GM18502 (cell line): ENCODE data around the gene SLC30A2.

Experiments used
- ATAC-seq: cut with Tn5 transposase; IDR thresholded peaks from one replicate; pipeline ENCODE4 v1.9.1; 2021; ENCODE audit warnings: mild to moderate bottlenecking; ENCODE audit not compliant: unreplicated experiment, poor library complexity

The SLC30A2 gene

DNA sequence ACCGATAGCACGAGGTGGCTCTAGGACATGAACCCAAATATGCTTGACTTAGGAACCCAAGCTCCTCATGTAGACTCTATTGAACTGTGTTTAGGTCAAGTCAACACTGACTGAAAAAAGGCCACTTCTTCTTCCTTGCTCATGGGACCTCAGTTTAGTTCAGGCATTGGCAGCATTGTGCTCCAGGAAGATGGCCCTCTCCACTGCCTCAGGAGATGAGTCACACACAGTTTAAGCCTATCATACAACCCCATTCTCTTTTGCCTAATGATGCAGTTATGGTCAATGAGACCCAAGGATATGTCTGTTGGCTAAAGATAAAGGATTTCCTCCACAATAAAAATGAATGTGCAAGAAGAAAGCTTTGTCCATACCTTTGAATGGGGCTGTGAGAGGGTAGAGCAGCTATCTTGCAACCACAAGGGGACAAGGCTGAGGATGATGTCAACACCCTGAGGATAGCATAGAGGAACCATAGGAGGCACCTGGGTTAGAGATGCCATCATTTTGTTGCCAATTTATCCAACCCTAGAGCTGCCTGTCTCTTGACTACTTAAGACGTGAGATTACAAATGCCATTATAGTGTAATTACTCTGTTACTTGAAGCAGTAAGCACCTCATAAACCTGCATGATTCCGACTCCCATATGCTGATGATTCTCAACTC, 24.5 kb upstream of the SLC30A2 start:
- no peak for ATAC-seq

DNA sequence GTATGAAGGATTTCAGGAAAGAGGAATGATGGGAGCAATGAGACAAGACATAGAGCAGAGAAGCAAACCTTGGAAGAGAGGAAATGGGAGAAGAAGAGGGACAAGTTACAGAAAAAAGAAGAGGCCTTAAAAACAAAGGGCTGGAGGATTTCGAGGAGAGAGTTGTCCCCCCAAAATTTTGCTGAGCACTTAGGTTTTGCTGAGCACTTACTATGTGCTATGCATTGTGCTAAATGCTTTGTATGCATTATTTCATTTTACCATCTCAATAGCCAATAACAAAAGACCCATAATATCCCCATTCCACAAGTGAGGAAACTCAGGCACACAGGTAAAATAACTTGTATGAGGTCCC, 24.0 kb upstream of the SLC30A2 start:
- no peak for ATAC-seq

DNA sequence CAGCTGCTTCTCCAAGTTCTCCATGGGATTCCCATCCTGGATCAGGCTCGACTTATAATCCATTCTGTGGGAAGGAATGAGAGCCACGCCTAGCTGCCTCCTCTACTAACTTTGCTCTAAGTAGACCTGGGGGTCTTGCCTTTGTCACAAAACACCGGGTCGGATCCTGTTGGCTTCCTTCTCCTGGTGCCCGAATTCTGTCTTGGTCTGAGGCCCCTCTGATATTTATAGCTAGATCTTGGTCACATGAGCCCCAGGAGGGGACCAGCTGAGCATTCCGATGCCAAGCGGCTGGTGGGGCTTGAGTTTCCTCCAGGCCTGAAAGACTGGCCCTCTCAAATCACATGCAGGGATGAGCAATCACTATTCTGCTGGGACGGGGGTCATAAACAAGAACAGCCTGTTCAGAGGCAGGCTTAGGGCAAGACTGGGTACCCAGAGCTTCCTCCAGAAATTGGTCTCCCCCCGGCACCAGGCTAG, 21.6 kb upstream of the SLC30A2 start, which contains the start of gene TRIM63:
Gene TRIM63 (minus strand): TSS at position 199 of the 480 bp plus-strand sequence. CDS start 136 bp downstream, at position 63.
- ATAC-seq = no peak

DNA sequence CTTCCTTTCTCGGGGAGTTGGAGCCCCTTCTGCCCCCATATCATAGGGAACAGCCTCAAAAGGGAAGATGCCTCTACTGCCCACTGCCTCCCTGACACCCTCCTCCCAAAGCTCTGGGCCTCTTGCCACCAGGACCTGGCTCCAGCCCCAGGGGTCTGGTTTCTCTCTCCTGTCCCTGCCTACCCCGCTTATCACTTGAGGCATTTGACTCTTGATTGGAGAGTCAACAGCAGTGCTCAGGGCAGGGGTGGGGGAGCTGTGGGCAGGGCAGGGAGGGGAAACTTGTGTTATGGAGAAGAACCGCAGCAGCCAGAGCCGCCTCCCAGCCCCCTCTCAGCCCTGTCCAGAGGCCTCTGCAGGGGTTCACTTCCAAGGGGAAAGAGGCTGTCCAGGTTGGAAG, 20.9 kb upstream of the SLC30A2 start:
- ATAC-seq = no peak

DNA sequence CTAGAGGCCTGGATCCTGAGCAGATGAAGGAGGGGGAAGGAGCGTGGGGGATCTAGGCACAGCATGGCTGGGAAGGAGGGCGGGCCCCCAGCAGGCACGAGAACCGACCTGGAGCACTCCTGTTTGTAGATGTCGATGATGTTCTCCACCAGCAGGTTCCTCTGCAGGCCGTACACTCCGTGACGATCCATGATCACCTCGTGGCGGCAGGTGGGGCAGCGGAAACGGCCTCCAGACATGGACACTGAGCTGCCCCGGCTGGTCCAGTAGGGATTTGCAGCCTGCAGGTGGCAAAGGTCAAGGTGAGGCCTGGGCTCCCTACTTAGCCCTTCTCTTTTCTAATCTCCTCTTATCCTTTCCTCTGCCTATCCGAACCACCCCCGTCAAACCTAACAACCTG, 20.2 kb upstream of the SLC30A2 start:
- ATAC-seq = no peak

DNA sequence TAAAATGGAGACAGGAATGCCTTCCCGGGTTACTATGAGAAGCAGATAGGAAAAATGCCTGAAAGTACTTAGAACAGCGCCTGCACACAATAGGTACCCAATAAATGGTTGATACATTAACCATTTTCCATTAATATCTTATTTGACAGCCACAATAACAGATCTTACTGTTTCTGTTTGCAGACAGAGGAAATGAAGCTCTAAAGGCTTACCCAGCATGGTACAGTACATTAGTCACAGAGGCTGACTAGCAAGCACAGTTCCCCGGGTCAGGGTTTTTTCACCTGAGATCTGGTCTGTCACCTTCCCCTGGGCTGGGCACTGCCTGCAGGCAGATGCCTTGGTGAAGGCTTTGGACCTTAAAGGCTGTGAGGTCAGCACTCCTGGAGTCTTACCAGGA, 18.6 kb upstream of the SLC30A2 start:
- ATAC-seq = no peak

DNA sequence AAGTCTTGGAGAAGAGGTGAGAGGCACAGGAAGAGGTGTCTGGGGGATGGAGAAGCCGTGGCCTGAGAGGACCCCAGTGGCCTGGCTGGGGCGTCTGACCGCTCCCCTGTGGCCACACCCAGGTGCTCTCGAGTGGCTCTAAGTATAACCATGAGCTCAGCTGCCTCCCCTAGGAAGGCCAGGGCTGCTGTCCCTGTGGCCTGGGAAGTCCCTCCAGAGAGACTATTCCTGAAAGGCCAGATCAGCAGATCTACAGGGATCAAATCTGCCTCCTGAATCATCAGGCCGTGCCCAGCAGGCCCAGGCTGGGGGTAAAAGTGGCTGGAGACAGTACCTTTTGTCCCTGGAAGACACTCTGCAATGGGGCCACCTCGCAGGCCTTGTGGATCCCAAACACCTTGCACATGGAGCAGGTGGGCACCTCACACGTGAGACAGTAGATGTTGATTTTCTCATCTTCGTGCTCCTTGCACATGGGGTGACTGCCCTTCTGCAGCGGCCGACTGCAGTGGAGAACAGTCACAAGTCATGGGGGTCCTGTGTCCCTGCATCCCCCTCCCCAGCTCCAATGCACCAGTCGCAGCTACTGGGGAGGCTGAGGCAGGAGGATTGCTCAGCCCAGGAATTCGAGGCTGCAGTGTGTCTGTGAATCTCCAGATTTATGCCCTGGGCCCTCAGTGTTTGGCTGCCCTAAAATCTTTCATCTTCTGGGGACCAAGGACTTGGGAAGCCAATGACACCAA, 15.1 kb upstream of the SLC30A2 start:
- ATAC-seq = no peak

DNA sequence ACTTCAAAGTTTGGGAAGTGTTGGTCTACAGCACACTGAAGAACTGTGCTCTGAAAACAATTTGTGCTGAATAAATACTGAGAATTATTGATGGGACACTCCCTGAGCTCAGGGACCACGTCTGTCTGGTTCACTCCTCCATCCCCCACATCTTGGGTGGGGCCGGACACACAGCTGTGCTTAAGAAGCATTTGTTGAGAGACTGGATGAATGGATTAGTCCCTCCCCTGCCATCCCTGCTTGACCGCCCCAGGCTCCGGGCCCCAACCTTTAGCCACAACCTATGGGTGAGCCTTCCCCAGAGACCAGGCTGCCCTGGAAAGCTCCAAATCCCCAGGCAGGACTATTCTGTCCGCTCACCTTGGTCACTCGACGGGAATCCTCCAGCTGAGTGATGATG, 14.0 kb upstream of the SLC30A2 start:
- ATAC-seq = no peak

DNA sequence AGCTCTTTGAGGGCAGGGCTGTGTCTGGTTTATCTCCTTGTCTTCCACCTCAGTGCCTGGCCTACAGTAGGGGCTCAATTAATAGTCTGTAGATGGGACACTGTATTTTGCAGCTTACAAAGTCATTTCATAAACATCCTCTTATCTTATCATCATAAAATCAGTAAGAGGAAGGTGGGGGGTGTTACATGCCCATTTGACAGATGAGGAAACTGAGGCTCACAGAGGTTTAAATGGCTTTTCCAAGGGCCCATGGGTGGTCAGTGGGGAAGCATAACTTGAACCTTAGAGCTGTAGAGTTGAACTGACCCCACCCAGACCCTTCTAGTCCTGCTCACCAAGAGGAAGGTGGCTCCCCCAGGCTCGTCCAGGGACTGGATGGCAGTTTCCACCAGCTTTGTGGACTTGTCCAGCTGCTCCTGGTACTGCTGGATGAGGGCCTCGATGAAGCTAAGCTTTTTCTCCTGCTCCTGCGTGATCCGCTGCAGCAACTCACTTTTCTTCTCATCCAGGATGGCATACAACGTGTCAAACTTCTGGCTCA, 12.2 kb upstream of the SLC30A2 start:
- no peak for ATAC-seq

DNA sequence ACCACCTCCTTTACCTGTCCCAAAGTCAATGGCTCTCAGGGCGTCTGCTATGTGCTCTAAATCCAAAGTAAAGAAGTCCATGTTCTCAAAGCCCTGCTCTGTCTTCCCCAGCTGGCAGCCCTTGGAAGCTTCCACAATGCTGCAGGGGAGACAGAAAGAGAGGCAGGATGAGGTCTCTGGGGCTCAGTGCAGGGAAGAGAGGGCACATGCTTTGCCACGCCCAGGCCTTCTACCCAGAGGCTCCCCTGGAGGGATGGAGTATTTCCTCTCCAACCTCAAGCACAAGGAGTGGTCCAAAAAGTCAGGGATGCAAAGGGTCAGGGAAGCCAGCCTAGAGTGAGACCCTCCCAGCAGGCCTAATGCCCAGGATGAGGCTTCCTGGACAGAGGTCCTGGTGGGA, 11.3 kb upstream of the SLC30A2 start:
- no peak for ATAC-seq

DNA sequence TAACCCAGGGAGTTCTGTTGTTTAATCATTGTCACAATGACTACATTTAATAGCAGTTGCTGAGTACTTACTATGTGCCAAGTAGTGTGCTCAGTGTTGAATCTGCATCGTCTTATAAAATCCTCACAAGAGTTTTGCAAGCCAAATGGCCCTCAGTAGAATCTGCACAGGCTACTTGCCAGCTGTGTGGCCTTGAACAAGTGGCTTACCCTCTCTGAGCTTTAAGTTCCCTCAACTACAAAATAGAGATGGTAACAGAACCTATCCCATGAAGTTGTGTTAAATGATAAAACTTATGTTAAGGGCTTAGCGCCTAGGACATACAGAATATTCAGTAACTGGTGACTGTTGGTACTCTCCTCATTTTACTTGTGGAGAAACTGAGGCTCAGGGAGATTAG, 9.1 kb upstream of the SLC30A2 start:
- no peak for ATAC-seq

DNA sequence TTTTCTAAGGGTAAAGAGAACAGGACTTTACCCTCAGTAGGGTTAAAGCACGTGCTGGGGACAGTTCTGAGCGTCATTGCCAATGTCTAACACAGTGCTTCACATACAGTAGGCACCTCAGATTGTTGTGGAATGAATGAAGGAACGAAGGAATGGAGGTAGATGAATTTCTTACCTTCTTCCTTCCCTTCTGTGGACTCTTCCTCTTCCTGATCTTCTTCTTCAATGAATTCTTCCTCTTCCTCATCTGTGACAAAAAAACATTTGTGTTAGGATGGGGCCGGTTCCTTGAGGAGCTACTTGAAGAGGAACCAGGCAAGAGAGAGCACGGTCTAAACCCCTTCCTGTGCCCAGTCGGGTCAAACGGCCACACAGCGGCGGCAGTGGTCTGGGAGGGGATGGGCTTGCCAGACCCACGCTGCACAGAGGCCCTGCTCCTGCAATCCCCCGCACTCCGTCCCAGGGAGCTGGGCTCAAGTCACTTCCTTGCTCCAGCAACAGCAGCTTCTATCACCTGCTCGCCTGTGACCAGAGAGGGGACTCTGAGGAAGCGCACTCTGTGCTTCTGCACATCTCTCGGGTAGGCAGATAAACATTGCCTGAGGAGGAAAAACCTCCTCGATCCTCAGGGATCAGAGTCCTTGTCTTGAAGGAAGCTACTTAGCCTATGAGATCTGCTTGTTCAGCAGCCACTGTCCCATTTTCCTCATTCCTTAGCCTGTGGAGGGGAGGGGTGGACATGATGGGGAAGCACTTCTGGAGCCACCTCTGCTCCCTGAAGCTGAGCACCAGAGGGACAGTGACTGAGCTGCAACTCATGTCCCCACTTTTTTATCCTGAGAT, 8.0 kb upstream of the SLC30A2 start:
- ATAC-seq = no peak

DNA sequence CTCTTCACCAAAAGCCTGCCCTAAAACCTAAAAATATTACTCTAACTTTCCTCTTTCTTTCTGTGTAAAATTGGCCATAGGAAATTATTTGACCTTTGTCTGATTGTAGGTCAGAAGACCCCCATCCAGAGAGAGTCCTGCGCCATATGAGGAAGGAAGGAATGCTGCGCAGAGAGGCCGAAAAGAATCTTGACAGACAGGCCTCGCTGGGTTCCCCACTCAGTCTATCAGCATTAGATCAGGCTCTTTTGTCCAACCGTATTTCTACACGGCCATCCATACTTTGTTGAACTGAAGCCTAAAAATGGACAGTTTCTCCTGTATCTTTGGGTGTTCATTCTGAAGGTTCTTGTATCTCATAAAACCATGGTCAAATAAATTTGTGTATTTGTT, 4.3 kb upstream of the SLC30A2 start:
- ATAC-seq = no peak

DNA sequence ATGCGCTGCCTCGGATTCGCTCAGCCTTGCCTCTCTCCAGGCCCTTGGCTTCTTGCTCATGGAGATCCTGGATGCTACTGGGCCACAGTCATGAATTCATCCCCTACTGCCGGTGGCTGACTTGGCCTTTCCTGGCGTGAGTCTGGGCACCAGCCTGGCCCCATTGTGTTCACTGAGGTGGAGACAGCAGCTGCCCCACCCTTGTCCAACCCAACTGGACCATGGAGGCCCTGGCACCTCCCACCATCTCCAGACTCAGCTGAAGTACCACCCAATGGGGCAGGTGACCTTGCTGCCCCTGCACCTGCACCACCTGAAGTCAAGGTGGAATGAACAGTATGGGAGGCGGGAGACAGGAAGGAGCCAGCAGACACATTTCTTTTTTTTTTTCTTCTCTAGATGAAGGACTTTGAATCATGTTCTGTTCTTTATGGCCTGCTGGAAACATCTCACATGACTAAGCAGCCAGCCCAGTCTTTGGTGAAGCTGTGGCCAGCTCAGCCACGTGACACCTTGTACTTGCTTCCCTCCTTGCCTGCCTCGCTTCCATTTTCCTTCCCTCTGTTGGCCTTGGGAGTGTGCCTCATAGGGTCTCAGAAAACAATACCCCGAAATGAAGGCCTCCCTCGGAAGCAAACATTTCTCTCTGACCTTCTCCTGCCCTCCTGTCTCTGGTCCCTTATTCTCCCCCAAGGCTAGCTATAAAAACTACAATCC, 3.8 kb upstream of the SLC30A2 start:
- no peak for ATAC-seq

DNA sequence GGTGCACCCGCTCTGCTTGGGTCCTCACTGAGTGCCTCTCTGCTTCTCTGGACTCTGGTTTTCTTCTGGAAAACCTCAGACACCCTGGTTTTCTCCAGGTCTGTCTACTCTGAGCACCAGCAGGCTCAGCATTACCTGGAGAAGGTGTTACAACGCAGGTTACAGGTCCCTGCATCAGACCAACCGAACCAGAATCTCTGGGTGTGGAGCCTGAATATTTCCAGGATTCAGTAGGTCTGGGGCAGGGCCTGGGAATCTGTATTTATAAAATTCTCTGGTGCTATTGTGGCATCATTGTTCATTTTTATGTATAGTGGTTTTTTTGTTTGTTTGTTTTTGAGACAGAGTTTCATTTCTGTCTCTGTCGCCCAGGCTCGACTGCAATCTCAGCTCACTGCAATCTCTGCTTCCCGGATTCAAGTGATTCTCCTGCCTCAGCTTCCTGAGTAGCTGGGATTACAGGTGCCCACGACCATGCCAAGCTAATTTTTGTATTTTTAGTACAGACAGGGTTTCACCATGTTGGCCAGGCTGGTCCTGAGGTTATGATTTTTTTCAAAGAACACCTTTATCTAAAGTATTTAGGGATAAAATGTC, 1.5 kb upstream of the SLC30A2 start:
- ATAC-seq = no peak

DNA sequence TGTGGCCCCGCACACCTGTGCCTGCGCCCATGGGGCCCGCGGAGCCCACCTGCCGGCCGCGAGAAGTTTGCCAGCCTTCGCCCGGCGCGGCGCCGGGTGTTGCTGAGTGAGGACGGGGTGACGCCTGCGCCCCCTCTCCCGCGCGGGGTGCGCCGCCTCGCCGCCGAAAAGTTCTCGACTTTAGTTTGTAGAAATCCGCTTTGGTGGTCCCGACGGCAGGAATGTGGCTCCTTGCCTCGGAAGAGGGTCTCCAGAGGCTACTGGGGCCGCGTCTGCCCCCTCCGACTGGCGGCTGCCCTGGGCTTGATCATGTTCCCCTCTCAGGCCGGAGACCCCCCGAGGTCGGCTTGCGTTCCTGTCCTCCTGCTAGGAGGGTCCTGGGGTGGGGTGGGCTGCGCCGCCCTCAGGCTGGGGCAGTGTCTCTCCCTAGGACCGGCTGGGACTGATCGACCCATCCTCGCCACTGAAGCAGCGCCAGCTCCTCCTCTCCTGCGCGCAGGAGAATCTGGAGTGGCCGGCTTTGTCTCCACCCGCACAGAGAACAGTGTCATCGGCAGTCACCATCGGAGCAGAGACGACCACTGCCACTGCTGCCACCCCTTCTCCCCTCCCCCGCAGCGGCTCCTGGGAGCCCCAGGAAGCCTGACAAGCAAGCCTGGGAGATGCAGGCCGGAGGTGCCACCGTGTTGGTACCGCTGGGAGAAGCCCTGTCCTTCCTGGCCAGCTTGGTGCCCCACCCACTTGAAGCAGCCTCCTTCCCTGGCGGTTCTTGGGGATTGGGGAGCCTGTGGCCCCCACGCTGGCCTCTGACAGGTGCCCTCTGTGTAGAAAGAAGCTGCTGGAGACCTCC, 553 bp upstream of the SLC30A2 start:
- ATAC-seq = no peak

DNA sequence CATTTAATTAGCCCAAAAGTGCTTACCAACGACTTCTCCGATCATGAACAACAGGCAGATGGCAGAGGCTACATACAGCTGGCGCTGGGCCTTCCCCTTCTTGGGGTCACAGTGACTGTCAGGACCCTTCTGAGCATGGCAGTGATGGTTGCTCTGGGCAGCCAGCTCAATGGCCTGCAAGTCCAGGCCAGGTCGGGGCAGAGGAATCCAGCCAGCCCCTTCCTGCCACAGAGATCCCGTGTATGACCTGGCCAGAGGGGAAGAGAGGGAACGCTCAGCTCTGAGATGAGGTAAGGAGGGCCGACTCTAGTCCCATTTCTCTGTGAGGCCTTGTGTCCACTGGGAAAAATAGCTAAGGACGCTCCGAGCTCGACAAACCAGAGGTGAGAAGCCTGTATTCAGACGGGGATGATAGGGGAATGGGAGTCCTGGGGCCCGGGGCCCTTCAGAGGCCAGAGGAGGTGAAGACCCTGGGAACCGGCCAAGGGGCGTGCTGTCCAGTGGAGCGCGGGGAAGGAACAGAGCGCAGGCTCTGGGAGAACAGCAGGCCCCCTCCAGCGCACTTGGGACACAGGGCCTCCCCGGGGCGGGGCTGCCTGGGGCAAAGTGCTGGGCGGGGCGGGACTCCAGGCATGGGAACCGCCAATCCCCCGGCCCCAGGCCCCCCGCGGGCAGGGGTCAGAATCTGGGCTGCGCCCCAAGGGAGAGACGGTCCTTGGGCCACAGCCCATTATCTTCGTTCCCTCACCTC, 772 bp downstream of the SLC30A2 start:
- ATAC-seq = no peak

DNA sequence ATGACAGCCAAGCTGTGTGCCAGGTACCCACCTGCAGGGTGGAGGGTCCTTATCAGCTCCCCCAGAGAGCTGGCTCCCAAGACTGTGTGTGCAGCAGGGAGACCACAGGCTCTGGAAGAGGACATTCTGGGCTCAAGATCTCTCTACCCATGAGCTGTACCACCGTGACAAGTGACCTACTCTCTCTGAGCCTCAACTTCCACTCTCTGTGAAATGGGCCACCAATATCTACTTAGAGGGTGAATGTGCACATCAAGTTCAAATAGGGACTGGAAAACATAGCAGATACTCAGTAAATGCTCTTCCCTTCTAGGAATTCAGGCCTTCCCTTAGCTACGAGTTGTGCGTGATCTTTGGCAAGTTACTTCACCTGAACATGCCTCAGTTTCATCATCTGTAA, 1.5 kb downstream of the SLC30A2 start:
- ATAC-seq = no peak
